HFFc6 (cell line): Measurements from ENCODE around the gene RAB37. TPM values are rescaled to one million over a fixed set of nuclear protein-coding genes. Genes with fewer than 3 reads are reported as not detected.

Experiments
- DNase-seq: peaks from one replicate; pipeline ENCODE4 v3.0.0-alpha.2; 2018
- H3K27ac Mint-ChIP-seq: 2 replicates; pipeline ENCODE4 v1.8.0; 2020; ENCODE audit warnings: mild to moderate bottlenecking, mixed read lengths
- H3K27me3 Mint-ChIP-seq: 2 replicates; pipeline ENCODE4 v1.8.0; 2021; ENCODE audit warnings: mild to moderate bottlenecking, moderate library complexity, mixed read lengths; ENCODE audit not compliant: insufficient read depth
- H3K36me3 Mint-ChIP-seq: 2 replicates; pipeline ENCODE4 v1.8.0; 2021; ENCODE audit warnings: low read depth, mixed read lengths
- H3K4me1 Mint-ChIP-seq: 2 replicates; pipeline ENCODE4 v1.8.0; 2020; ENCODE audit warnings: low read depth, mixed read lengths
- H3K4me3 Mint-ChIP-seq: 2 replicates; pipeline ENCODE4 v1.8.0; 2020; ENCODE audit warnings: mild to moderate bottlenecking, moderate library complexity, mixed read lengths
- H3K9me3 Mint-ChIP-seq: 2 replicates; pipeline ENCODE4 v1.8.0; 2020; ENCODE audit warnings: mild to moderate bottlenecking, mixed read lengths
- CTCF ChIP-seq: fragments of 200-600 bp; sonication (generic); IDR thresholded peaks from 2 replicates; pipeline ENCODE4 v1.5.0; 2021; ENCODE audit warnings: antibody characterized with exemption, mild to moderate bottlenecking
- total RNA-seq, 6 experiments: library from RNA; stranded (reverse); fragmentation: NEBNext Ultra II Directional; extraction: Animal tissue kit (Norgen Biotek cat#: 25700); gene quantifications; 2 replicates in 1 of 6; 3 replicates in 5 of 6; pipeline ENCODE4 v1.2.3, GENCODE V29; 2021

The RAB37 gene
- total RNA-seq, 6 experiments from 2014 or later, result 0.11 to 0.28 (median 0.12) TPM; not detected in 3

GRCh38 chr17:74695629-74696028, 41.4 kb upstream of the RAB37 start:
- Mint-ChIP-seq H3K4me3 (no peak overlapping the region), H3K27ac (no peak overlapping the region), H3K4me1 (no peaks in the 10 kb centered on the region), H3K36me3 (no peaks in the 10 kb centered on the region), H3K9me3 (peaks cover 8% of the 10 kb centered on the region; the same call in 1 of the 2 replicates), H3K27me3 (peaks cover 12% of the 10 kb centered on the region)
- DNase-seq, result no peak
- no peak for TF ChIP-seq CTCF

- no peaks in the 10 kb centered on the region for H3K4me1 Mint-ChIP-seq
- TF ChIP-seq CTCF, result no peak
- H3K27ac Mint-ChIP-seq, result no peak overlapping the region
- no peak overlapping the region for H3K4me3 Mint-ChIP-seq
- no peak for DNase-seq
- no peaks in the 10 kb centered on the region for H3K36me3 Mint-ChIP-seq
- H3K9me3 Mint-ChIP-seq, result peaks cover 8% of the 10 kb centered on the region; the same call in 1 of the 2 replicates
- peaks cover 12% of the 10 kb centered on the region for H3K27me3 Mint-ChIP-seq
These were observed 39.5 kb upstream of the RAB37 start for GRCh38 chr17:74697515-74697914.

GRCh38 chr17:74698069-74698468, 39.0 kb upstream of the RAB37 start:
- Mint-ChIP-seq H3K27me3 (peaks cover 9% of the 10 kb centered on the region), H3K9me3 (peaks cover 8% of the 10 kb centered on the region; the same call in 1 of the 2 replicates), H3K4me3 (no peak overlapping the region), H3K36me3 (no peaks in the 10 kb centered on the region), H3K4me1 (no peaks in the 10 kb centered on the region), H3K27ac (no peak overlapping the region)
- TF ChIP-seq CTCF, result no peak
- no peak for DNase-seq

GRCh38 chr17:74699236-74699635, 37.8 kb upstream of the RAB37 start:
- Mint-ChIP-seq H3K27ac (no peak overlapping the region), H3K36me3 (no peaks in the 10 kb centered on the region), H3K9me3 (peaks cover 7% of the 10 kb centered on the region; the same call in 1 of the 2 replicates), H3K4me1 (no peaks in the 10 kb centered on the region), H3K4me3 (no peak overlapping the region), H3K27me3 (peaks cover 9% of the 10 kb centered on the region)
- no peak for TF ChIP-seq CTCF
- DNase-seq, result no peak

GRCh38 chr17:74702116-74702871, 34.8 kb upstream of the RAB37 start:
- DNase-seq, result no peak
- Mint-ChIP-seq H3K27me3 (peaks cover 9% of the 10 kb centered on the region), H3K4me1 (no peaks in the 10 kb centered on the region), H3K4me3 (no peak overlapping the region), H3K27ac (no peak overlapping the region), H3K36me3 (no peaks in the 10 kb centered on the region), H3K9me3 (peaks cover 4% of the 10 kb centered on the region; the same call in 1 of the 2 replicates)
- no peak for TF ChIP-seq CTCF
